ENCODE data around the gene ZFP30. TPM values are rescaled to one million over a fixed set of nuclear protein-coding genes. Genes with fewer than 3 reads are reported as not detected.
A peak's percentile ranks its signal among the peaks of the same experiment; 100 is the strongest.

ZFP30 gene
- total and polyA plus RNA-seq, 2 donors (not counting 1 experiment from before 2014, with no cell fraction given), result 3.2 to 27.0 TPM

DNA sequence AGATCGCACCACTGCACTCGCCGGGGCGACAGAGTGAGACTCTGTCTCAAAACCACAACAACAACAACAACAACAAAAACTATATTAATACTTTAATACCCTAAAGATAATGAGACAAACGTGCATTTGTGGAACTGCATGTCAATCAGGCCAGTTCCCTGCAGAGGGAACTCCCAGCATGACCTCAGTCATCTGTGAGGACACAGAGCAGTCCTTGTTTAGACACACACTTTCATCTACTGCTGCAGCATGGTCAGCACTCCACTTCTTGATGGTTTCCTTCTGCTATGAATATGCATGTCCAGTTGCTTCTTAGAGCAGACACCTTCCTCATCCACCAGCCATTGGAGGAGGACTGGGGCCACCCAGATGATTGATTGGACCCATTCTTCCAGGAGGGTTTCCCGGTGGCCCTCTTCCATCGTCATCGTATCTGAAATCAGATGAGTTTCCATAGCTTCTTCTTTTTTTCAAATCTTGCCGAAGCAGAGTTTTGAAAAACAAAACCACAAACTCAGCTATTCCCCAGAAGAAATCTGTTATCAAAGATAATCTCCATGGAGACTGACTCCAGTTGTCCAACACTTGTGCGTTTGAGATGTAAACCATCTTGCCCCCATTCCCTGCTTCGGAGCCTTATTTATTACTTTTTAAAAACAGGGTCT, 37.8 kb upstream of the ZFP30 start:
- no peak overlapping the region for H3K4me2 ChIP-seq (replicated peaks; ENCODE audit: low read depth, low read length, poor library complexity, severe bottlenecking)
- ATAC-seq (ENCODE audit: low read depth) (no peak), DNase-seq (peak; percentile 6)
- Mint-ChIP-seq H3K4me3 (peak overlapping the region; percentile 32), H3K4me1 (peaks cover 11% of the 10 kb centered on the region), H3K27me3 (no peaks in the 10 kb centered on the region), H3K27ac (no peak overlapping the region), H3K9me3 (ENCODE audit: insufficient read depth) (peaks cover 6% of the 10 kb centered on the region)
- H3K27me3 ChIP-seq (replicated peaks in 1 of 4; ENCODE audit: control extremely low read depth in 1 of 4, control insufficient read depth in 3 of 4, insufficient read depth in 4 of 4, low read length in 3 of 4), result no peaks in the 10 kb centered on the region
- intact Hi-C loops (cut with micrococcal nuclease), result loop anchor here (1.0 to 5.0 kb wide), 6 partner anchors 26 to 322 kb away; partner anchors contain the start of genes ZFP30, ZNF527, ZNF540 and ZNF569
- H3K9me3 ChIP-seq (ENCODE audit: control extremely low read depth in 1 of 3, control insufficient read depth in 2 of 3, insufficient read depth in 1 of 3, low read length in 2 of 3), result peaks cover 0 to 38% (median under 1%) of the 10 kb centered on the region in 3 donors
- peak overlapping the region in 1 of 5 experiments; percentile 80 for H3K4me3 ChIP-seq (ENCODE audit: control extremely low read depth in 1 of 5, extremely low read depth in 1 of 5, insufficient read depth in 1 of 5, low read depth in 2 of 5, low read length in 4 of 5)
- WGBS (ENCODE audit: insufficient coverage), result 59% methylated on average over 11 of the region's 11 CpGs
- peaks cover 0 to 4% of the 10 kb centered on the region in 2 donors for H3K4me1 ChIP-seq (ENCODE audit: control insufficient read depth in 2 of 2, insufficient read depth in 2 of 2, low read length in 2 of 2)
- H2AFZ ChIP-seq (ENCODE audit: insufficient read depth, low read depth, low read length, poor library complexity, severe bottlenecking), result peak overlapping the region; percentile 44
- H3K9ac ChIP-seq (ENCODE audit: low read length), result no peak overlapping the region
- no peaks in the 10 kb centered on the region for H4K20me1 ChIP-seq (ENCODE audit: control insufficient read depth, insufficient read depth, low read length, poor library complexity, severe bottlenecking)
- no peaks in the 10 kb centered on the region for H3K79me2 ChIP-seq (ENCODE audit: control insufficient read depth, insufficient read depth, low read length)
- POLR2A ChIA-PET, result interaction anchor here (0.6 to 1.2 kb wide), 2 partner anchors 99 to 826 kb away, joined by 3 to 8 read pairs; partner anchors contain the start of genes ZNF540 and ZNF571
- H3K27ac ChIP-seq (ENCODE audit: low read length in 2 of 2), result no peak overlapping the region
- peaks cover 3% of the 10 kb centered on the region in 2 experiments for H3K36me3 ChIP-seq (replicated peaks in 1 of 2; ENCODE audit: control extremely low read depth in 1 of 2, control insufficient read depth in 1 of 2, extremely low read depth in 1 of 2, insufficient read depth in 2 of 2, low read length in 1 of 2)
- CTCF ChIA-PET, result interaction anchor here (1.8 kb wide), 1 partner anchor 87 kb away, joined by 4 read pairs; the partner anchor contains the start of gene ZNF573
- no peak for TF ChIP-seq EZH2 (IDR thresholded peaks at IDR 0.05; ENCODE audit: borderline replicate concordance, insufficient read depth, low read depth, low read length, poor library complexity, severe bottlenecking)

DNA sequence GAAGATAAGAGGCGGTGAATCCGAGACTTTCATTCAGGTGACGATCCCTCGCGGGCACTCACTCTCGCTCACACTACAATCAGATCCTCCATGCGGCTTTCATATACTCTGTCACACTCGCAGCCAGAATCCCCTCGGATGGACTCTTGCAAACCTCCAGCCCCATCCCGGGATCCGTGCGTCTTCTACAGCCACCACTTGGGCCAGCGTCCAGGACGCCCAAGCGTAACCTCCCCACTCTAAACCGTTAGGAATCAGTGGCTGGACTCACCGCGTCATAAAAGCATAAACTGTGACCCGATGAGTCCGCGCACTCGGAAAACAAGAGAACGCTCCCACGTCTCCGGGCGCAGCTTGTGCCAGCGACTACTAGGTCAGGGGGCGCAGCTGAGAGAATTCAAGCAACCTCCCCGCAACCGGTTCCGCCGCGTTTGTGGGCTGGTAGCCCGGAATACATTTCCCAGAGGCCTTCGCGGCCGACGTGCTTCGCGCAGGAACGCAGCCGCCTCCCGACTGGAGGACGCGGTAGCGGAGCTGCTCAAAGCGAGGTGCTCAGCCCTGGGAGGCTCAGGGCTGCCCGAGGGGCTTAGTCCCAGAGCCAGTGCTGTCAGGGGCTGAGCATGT, 36.7 kb upstream of the ZFP30 start:
- Histone ChIP-seq H4K20me1 (ENCODE audit: control insufficient read depth, insufficient read depth, low read length, poor library complexity, severe bottlenecking) (no peaks in the 10 kb centered on the region), H3K36me3 (replicated peaks in 1 of 2; ENCODE audit: control extremely low read depth in 1 of 2, control insufficient read depth in 1 of 2, extremely low read depth in 1 of 2, insufficient read depth in 2 of 2, low read length in 1 of 2) (no peaks in the 10 kb centered on the region), H3K4me2 (replicated peaks; ENCODE audit: low read depth, low read length, poor library complexity, severe bottlenecking) (peak overlapping the region; percentile 72), H3K27ac (ENCODE audit: low read length in 2 of 2) (peak overlapping the region; percentile 68 to 74), H3K4me1 (ENCODE audit: control insufficient read depth in 2 of 2, insufficient read depth in 2 of 2, low read length in 2 of 2) (peaks cover 0 to 4% of the 10 kb centered on the region in 2 donors), H3K27me3 (replicated peaks in 1 of 4; ENCODE audit: control extremely low read depth in 1 of 4, control insufficient read depth in 3 of 4, insufficient read depth in 4 of 4, low read length in 3 of 4) (no peaks in the 10 kb centered on the region), H2AFZ (ENCODE audit: insufficient read depth, low read depth, low read length, poor library complexity, severe bottlenecking) (peak overlapping the region; percentile 88), H3K9ac (ENCODE audit: low read length) (peak overlapping the region; percentile 75), H3K79me2 (ENCODE audit: control insufficient read depth, insufficient read depth, low read length) (no peaks in the 10 kb centered on the region), H3K9me3 (ENCODE audit: control extremely low read depth in 1 of 3, control insufficient read depth in 2 of 3, insufficient read depth in 1 of 3, low read length in 2 of 3) (peaks cover 0 to 37% (median 0%) of the 10 kb centered on the region in 3 donors), H3K4me3 (ENCODE audit: control extremely low read depth in 1 of 5, extremely low read depth in 1 of 5, insufficient read depth in 1 of 5, low read depth in 2 of 5, low read length in 4 of 5) (peak overlapping the region; percentile 53 to 80 (median 68))
- DNase-seq (peak; percentile 90), ATAC-seq (ENCODE audit: low read depth) (peak; percentile 97)
- peak overlapping the region; percentile 99 for H3K4me3 Mint-ChIP-seq
- intact Hi-C loops (cut with micrococcal nuclease), result loop anchor here (1.0 to 5.0 kb wide), 6 partner anchors 27 to 321 kb away; partner anchors contain the start of genes ZFP30, ZNF527, ZNF540 and ZNF569
- H3K27me3 Mint-ChIP-seq, result no peaks in the 10 kb centered on the region
- POLR2A ChIA-PET, result interaction anchor here (0.6 to 1.2 kb wide), 4 partner anchors 37 to 893 kb away, joined by 3 to 9 read pairs (median 7); partner anchors contain the start of genes ZFP30, ZNF540 and ZNF571
- CTCF ChIA-PET, result interaction anchor here (0.6 to 1.8 kb wide), 2 partner anchors 88 to 374 kb away, joined by 3 to 4 read pairs; partner anchors contain the start of gene ZNF573
- peak overlapping the region; percentile 98 for H3K27ac Mint-ChIP-seq
- 1% methylated on average over 47 of the region's 48 CpGs for WGBS (ENCODE audit: insufficient coverage)
- TF ChIP-seq EZH2 (IDR thresholded peaks at IDR 0.05; ENCODE audit: borderline replicate concordance, insufficient read depth, low read depth, low read length, poor library complexity, severe bottlenecking), result no peak
- TF ChIP-seq, protein P1, sequence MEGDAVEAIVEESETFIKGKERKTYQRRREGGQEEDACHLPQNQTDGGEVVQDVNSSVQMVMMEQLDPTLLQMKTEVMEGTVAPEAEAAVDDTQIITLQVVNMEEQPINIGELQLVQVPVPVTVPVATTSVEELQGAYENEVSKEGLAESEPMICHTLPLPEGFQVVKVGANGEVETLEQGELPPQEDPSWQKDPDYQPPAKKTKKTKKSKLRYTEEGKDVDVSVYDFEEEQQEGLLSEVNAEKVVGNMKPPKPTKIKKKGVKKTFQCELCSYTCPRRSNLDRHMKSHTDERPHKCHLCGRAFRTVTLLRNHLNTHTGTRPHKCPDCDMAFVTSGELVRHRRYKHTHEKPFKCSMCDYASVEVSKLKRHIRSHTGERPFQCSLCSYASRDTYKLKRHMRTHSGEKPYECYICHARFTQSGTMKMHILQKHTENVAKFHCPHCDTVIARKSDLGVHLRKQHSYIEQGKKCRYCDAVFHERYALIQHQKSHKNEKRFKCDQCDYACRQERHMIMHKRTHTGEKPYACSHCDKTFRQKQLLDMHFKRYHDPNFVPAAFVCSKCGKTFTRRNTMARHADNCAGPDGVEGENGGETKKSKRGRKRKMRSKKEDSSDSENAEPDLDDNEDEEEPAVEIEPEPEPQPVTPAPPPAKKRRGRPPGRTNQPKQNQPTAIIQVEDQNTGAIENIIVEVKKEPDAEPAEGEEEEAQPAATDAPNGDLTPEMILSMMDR (IDR thresholded peaks at IDR 0.05), result peak; percentile 27
- peaks cover 11% of the 10 kb centered on the region for H3K4me1 Mint-ChIP-seq
- H3K9me3 Mint-ChIP-seq (ENCODE audit: insufficient read depth), result no peaks in the 10 kb centered on the region

All from B cell (primary cell).